Testis (tissue), 3 donors: ENCODE results near the gene BMPR1A. TPM values are rescaled to one million over a fixed set of nuclear protein-coding genes. Genes with fewer than 3 reads are reported as not detected.
"Not testable (repeated sequence)": the region's sequence is repeated elsewhere in the genome, so short reads cannot be mapped to it uniquely, and the experiment has no call there.

Experiments
- DNase-seq: peaks from one replicate; pipeline ENCODE4 v3.0.0-alpha.2; 2019
- H3K27ac ChIP-seq, 2 donors: fragments of 200-600 bp; sonication (generic); one replicate each; pipeline ENCODE4 v1.5.1; 2019
- H3K27me3 ChIP-seq: fragments of 200-600 bp; sonication (generic); one replicate; pipeline ENCODE4 v1.5.1; 2019
- H3K36me3 ChIP-seq: fragments of 200-600 bp; sonication (generic); one replicate; pipeline ENCODE4 v1.5.1; 2017; ENCODE audit warnings: low read depth; ENCODE audit errors: missing control alignments
- H3K4me1 ChIP-seq: fragments of 200-600 bp; sonication (generic); one replicate; pipeline ENCODE4 v1.5.1; 2019
- H3K4me3 ChIP-seq, 2 donors: fragments of 200-600 bp; sonication (generic); one replicate each; pipeline ENCODE4 v1.5.1; 2017 to 2019
- H3K9me3 ChIP-seq: fragments of 200-600 bp; sonication (generic); one replicate; pipeline ENCODE4 v1.5.1; 2017
- CTCF ChIP-seq, 3 experiments: fragments of 450-650 bp in 2 of 3; fragments of 200-600 bp in 1 of 3; sonication (generic) in 1 of 3; IDR thresholded peaks; one replicate each; pipeline ENCODE4 v1.5.1; 2016 to 2019; ENCODE audit warnings: antibody characterized with exemption in 3 of 3, mild to moderate bottlenecking in 2 of 3, moderate library complexity in 1 of 3
- POLR2A ChIP-seq: fragments of 450-650 bp; IDR thresholded peaks from one replicate; pipeline ENCODE4 v1.6.1; 2017; ENCODE audit warnings: antibody characterized with exemption, mild to moderate bottlenecking, moderate library complexity
- WGBS, 2 donors: methylation state at CpG; one replicate each; pipeline ENCODE4 v1.1.5; 2018; 5-methylcytosine and 5-hydroxymethylcytosine counted together
- intact Hi-C: fragments of 100-400 bp; cut with DNase I; formaldehyde crosslinking; loops from one replicate; pipeline ENCODE4 v1.15.1; 2023; ENCODE audit warnings: low total_unique reads
- polyA plus RNA-seq: library from polyadenylated mRNA; stranded (reverse); fragments of 350-450 nt; fragmentation: Illumina TruSeq; extraction: RNeasy Lipid Tissue Mini Kit (QIAGEN cat#74804); gene quantifications from one replicate; pipeline ENCODE4 v1.2.3, GENCODE V29; 2014; ENCODE audit warnings: low read depth, low replicate concordance; ENCODE audit not compliant: insufficient read depth
- total RNA-seq, 2 donors: library from RNA; depleted of rRNA; stranded (reverse); fragments of >200 nt; gene quantifications; one replicate each; pipeline ENCODE4 v1.2.3, GENCODE V29; 2016

Gene BMPR1A
- total and polyA plus RNA-seq, 3 donors from 2014 or later = 19.5 to 51.1 (median 42.6) TPM

- TF ChIP-seq POLR2A = no peak
- TF ChIP-seq CTCF (IDR thresholded peaks at IDR 0.05) = no peak
- no peak overlapping the region for H3K27ac ChIP-seq
- no peak for DNase-seq
- intact Hi-C loops = no loop called here
- WGBS, 2 donors = 82 to 89% methylated on average over 4 of the region's 4 CpGs
- H3K27me3 ChIP-seq = no peaks in the 10 kb centered on the region
- no peak overlapping the region for H3K4me3 ChIP-seq
- no peaks in the 10 kb centered on the region for H3K4me1 ChIP-seq
- H3K9me3 ChIP-seq = no peaks in the 10 kb centered on the region
- no peaks in the 10 kb centered on the region for H3K36me3 ChIP-seq
These were observed 92.9 kb downstream of the BMPR1A start for GRCh38 chr10:86849181-86849894.

- Histone ChIP-seq H3K9me3 (no peaks in the 10 kb centered on the region), H3K4me3 (no peak overlapping the region), H3K27ac (no peak overlapping the region), H3K27me3 (no peaks in the 10 kb centered on the region), H3K4me1 (no peaks in the 10 kb centered on the region), H3K36me3 (no peaks in the 10 kb centered on the region)
- intact Hi-C loops = no loop called here
- DNase-seq = no peak
- TF ChIP-seq CTCF (IDR thresholded peaks at IDR 0.05) = no peak
- TF ChIP-seq POLR2A = no peak
- WGBS, 2 donors = 100% methylated on average over 1 of the region's 1 CpG
These were observed 94.1 kb downstream of the BMPR1A start for GRCh38 chr10:86850481-86850880.

- H3K9me3 ChIP-seq = no peaks in the 10 kb centered on the region
- no peaks in the 10 kb centered on the region for H3K36me3 ChIP-seq
- H3K27ac ChIP-seq = no peak overlapping the region
- H3K4me1 ChIP-seq = no peaks in the 10 kb centered on the region
- intact Hi-C loops = no loop called here
- peak; percentile 62 for DNase-seq
- 60 to 71% methylated on average over 11 of the region's 11 CpGs for WGBS, 2 donors
- no peak overlapping the region for H3K4me3 ChIP-seq
- TF ChIP-seq CTCF (IDR thresholded peaks at IDR 0.05) = no peak
- no peak for TF ChIP-seq POLR2A
- no peaks in the 10 kb centered on the region for H3K27me3 ChIP-seq
These were observed 95.1 kb downstream of the BMPR1A start for GRCh38 chr10:86851328-86852207.

- WGBS, 2 donors = 96 to 97% methylated on average over 12 of the region's 12 CpGs
- H3K9me3 ChIP-seq, H3K4me1 ChIP-seq, H3K27ac ChIP-seq, DNase-seq, H3K27me3 ChIP-seq, H3K36me3 ChIP-seq, H3K4me3 ChIP-seq, intact Hi-C loops: not testable (repeated sequence)
These were observed 97.2 kb downstream of the BMPR1A start for GRCh38 chr10:86853582-86853981.

- no peaks in the 10 kb centered on the region for H3K4me1 ChIP-seq
- no peaks in the 10 kb centered on the region for H3K27me3 ChIP-seq
- H3K27ac ChIP-seq = no peak overlapping the region
- 57 to 59% methylated on average over 1 of the region's 1 CpG for WGBS, 2 donors
- no peak for DNase-seq
- H3K4me3 ChIP-seq = no peak overlapping the region
- no peaks in the 10 kb centered on the region for H3K9me3 ChIP-seq
- intact Hi-C loops = no loop called here
- TF ChIP-seq POLR2A (no peak), CTCF (IDR thresholded peaks at IDR 0.05) (no peak)
- H3K36me3 ChIP-seq = no peaks in the 10 kb centered on the region
These were observed 99.1 kb downstream of the BMPR1A start for GRCh38 chr10:86855513-86855912.
